Motor neuron (in vitro differentiated cells): ENCODE results near the gene SP100. TPM values are rescaled to one million over a fixed set of nuclear protein-coding genes. Genes with fewer than 3 reads are reported as not detected.
A peak's percentile ranks its signal among the peaks of the same experiment; 100 is the strongest.
"Not testable (repeated sequence)": the region's sequence is repeated elsewhere in the genome, so short reads cannot be mapped to it uniquely, and the experiment has no call there.

Experiments
- ATAC-seq, 8 experiments: fragments of 200-7000 bp; cut with Tn5 transposase; replicated peaks in 6 of 8; 2 replicates each; pipeline ENCODE4 v1.8.0; 2021; ENCODE audit warnings: mild to moderate bottlenecking in 8 of 8, moderate library complexity in 8 of 8
- H3K27ac ChIP-seq, 2 donors: fragments of 250-450 bp; sonication (Bioruptor Pico); 2 replicates each; pipeline ENCODE4 v1.9.0; 2021; ENCODE audit warnings: antibody characterized with exemption in 2 of 2, mild to moderate bottlenecking in 2 of 2, moderate library complexity in 1 of 2
- H3K4me1 ChIP-seq, 2 donors: fragments of 250-450 bp; sonication (Bioruptor Pico); replicated peaks in 1 of 2; 2 replicates each; pipeline ENCODE4 v1.6.1; 2021; ENCODE audit warnings: antibody characterized with exemption in 2 of 2, mild to moderate bottlenecking in 2 of 2, moderate library complexity in 1 of 2
- H3K4me3 ChIP-seq, 5 donors: fragments of 250-450 bp; sonication (Bioruptor Pico); 2 replicates each; pipeline ENCODE4 v1.9.0; 2021; ENCODE audit warnings: antibody characterized with exemption in 5 of 5, mild to moderate bottlenecking in 5 of 5, moderate library complexity in 4 of 5
- WGBS, 10 experiments: fragments of 450-650 bp; shearing (Covaris generic); methylation state at CpG; one replicate each; pipeline ENCODE4 v1.0.0; 2022; 5-methylcytosine and 5-hydroxymethylcytosine counted together
- in situ Hi-C, 9 experiments: fragments of 400-800 bp; cut with MboI; loops; one replicate each; pipeline ENCODE4 v1.15.0; 2021; ENCODE audit warnings: low sequenced_read_pairs in 9 of 9, low pct_unique_long_range_greater_than_20kb in 2 of 9; ENCODE audit not compliant: unreplicated experiment in 9 of 9
- total RNA-seq, 8 experiments: library from RNA; unstranded; fragments of 300-600 nt; gene quantifications; 2 replicates each; pipeline versions ENCODE4 v1.2.3 to v1.2.4, GENCODE V29; 2022

Gene SP100
- total RNA-seq, 8 experiments from 2014 or later = 0.05 to 166 (median 13.1) TPM

- no peak overlapping the region for H3K27ac ChIP-seq
- 0 to 100% (median 77%) methylated on average over 1 of the region's 1 CpG; no CpG with 5 or more reads in 1 of the 10 experiments for WGBS, 10 experiments
- in situ Hi-C loops = no loop called here
- no peaks in the 10 kb centered on the region for H3K4me1 ChIP-seq
- no peak for ATAC-seq
- no peak overlapping the region for H3K4me3 ChIP-seq
Observed at GRCh38 chr2:230425377-230425776, 9.4 kb downstream of the SP100 start.

GRCh38 chr2:230429513-230429912 lies 13.5 kb downstream of the SP100 start:
- no peak overlapping the region for H3K4me3 ChIP-seq
- in situ Hi-C loops = no loop called here
- no peak overlapping the region for H3K27ac ChIP-seq
- no peak for ATAC-seq
- H3K4me1 ChIP-seq = no peaks in the 10 kb centered on the region

GRCh38 chr2:230430957-230431910 lies 15.2 kb downstream of the SP100 start:
- 29% methylated on average over 1 of the region's 1 CpG; no CpG with 5 or more reads in 9 of the 10 experiments for WGBS, 10 experiments
- H3K4me1 ChIP-seq = no peaks in the 10 kb centered on the region
- in situ Hi-C loops = no loop called here
- ATAC-seq = no peak
- H3K27ac ChIP-seq = no peak overlapping the region
- no peak overlapping the region for H3K4me3 ChIP-seq

GRCh38 chr2:230434677-230435324 lies 18.8 kb downstream of the SP100 start:
- H3K4me3 ChIP-seq = no peak overlapping the region
- H3K4me1 ChIP-seq = no peaks in the 10 kb centered on the region
- H3K27ac ChIP-seq = no peak overlapping the region
- in situ Hi-C loops = no loop called here
- peak in 2 of 8 experiments; percentile 47 to 62 for ATAC-seq
- 14 to 73% (median 58%) methylated on average over 1 to 4 of the region's 4 CpGs; no CpG with 5 or more reads in 2 of the 10 experiments for WGBS, 10 experiments

- in situ Hi-C loops = no loop called here
- Histone ChIP-seq H3K27ac (no peak overlapping the region), H3K4me3 (no peak overlapping the region), H3K4me1 (no peaks in the 10 kb centered on the region)
- 33 to 93% (median 77%) methylated on average over 1 to 2 of the region's 2 CpGs for WGBS, 10 experiments
- no peak for ATAC-seq
Observed at GRCh38 chr2:230435431-230435830, 19.4 kb downstream of the SP100 start.

GRCh38 chr2:230439121-230439520 lies 23.1 kb downstream of the SP100 start:
- in situ Hi-C loops, H3K27ac ChIP-seq, H3K4me3 ChIP-seq, ATAC-seq, H3K4me1 ChIP-seq: not testable (repeated sequence)

GRCh38 chr2:230439590-230439989 lies 23.6 kb downstream of the SP100 start:
- no peaks in the 10 kb centered on the region for H3K4me1 ChIP-seq
- in situ Hi-C loops = no loop called here
- H3K4me3 ChIP-seq = no peak overlapping the region
- no peak for ATAC-seq
- WGBS, 10 experiments = 16 to 96% (median 82%) methylated on average over 1 to 2 of the region's 2 CpGs
- H3K27ac ChIP-seq = no peak overlapping the region

- H3K27ac ChIP-seq = no peak overlapping the region
- WGBS, 10 experiments = 22 to 83% (median 54%) methylated on average over 1 to 4 of the region's 4 CpGs; no CpG with 5 or more reads in 1 of the 10 experiments
- H3K4me1 ChIP-seq = no peaks in the 10 kb centered on the region
- peak in 2 of 8 experiments; percentile 63 to 65 for ATAC-seq
- no peak overlapping the region for H3K4me3 ChIP-seq
- in situ Hi-C loops = no loop called here
Observed at GRCh38 chr2:230441227-230441897, 25.4 kb downstream of the SP100 start.

GRCh38 chr2:230443541-230443940 lies 27.5 kb downstream of the SP100 start:
- WGBS, 10 experiments = 0 to 100% (median 67%) methylated on average over 1 to 2 of the region's 2 CpGs; no CpG with 5 or more reads in 2 of the 10 experiments
- Histone ChIP-seq H3K4me1 (no peaks in the 10 kb centered on the region), H3K27ac (no peak overlapping the region), H3K4me3 (no peak overlapping the region)
- in situ Hi-C loops = no loop called here
- peak in 3 of 8 experiments; percentile 25 to 65 (median 64) for ATAC-seq

- no peak overlapping the region for H3K27ac ChIP-seq
- 60 to 100% (median 78%) methylated on average over 1 to 2 of the region's 2 CpGs; no CpG with 5 or more reads in 2 of the 10 experiments for WGBS, 10 experiments
- no peak overlapping the region for H3K4me3 ChIP-seq
- H3K4me1 ChIP-seq = no peaks in the 10 kb centered on the region
- no peak for ATAC-seq
- in situ Hi-C loops = no loop called here
Observed at GRCh38 chr2:230444832-230445231, 28.8 kb downstream of the SP100 start.

GRCh38 chr2:230447036-230447435 lies 31.0 kb downstream of the SP100 start:
- no peak for ATAC-seq
- in situ Hi-C loops = no loop called here
- Histone ChIP-seq H3K4me1 (no peaks in the 10 kb centered on the region), H3K4me3 (no peak overlapping the region), H3K27ac (no peak overlapping the region)
- 63 to 100% (median 73%) methylated on average over 1 to 6 of the region's 7 CpGs; no CpG with 5 or more reads in 3 of the 10 experiments for WGBS, 10 experiments

- peak in 2 of 8 experiments; percentile 31 to 63 for ATAC-seq
- in situ Hi-C loops = no loop called here
- Histone ChIP-seq H3K4me1 (no peaks in the 10 kb centered on the region), H3K27ac (no peak overlapping the region), H3K4me3 (no peak overlapping the region)
- WGBS, 10 experiments = 55 to 88% (median 80%) methylated on average over 3 to 7 of the region's 8 CpGs; no CpG with 5 or more reads in 1 of the 10 experiments
Observed at GRCh38 chr2:230447455-230448451, 31.8 kb downstream of the SP100 start.
